Lower leg skin (tissue), 3 donors: ENCODE data around the gene DYNLT1.

Experiments used
- POLR2A ChIP-seq, 2 donors: fragments of 450-650 bp; IDR thresholded peaks; one replicate each; pipeline ENCODE4 v1.6.1; 2016 to 2017; ENCODE audit warnings: antibody characterized with exemption in 2 of 2, mild to moderate bottlenecking in 1 of 2, moderate library complexity in 1 of 2
- TF ChIP-seq, protein P1 (sequence below), 3 donors: fragments of 450-650 bp; IDR thresholded peaks; one replicate each; pipeline ENCODE4 v1.5.1; 2016; ENCODE audit warnings: antibody characterized with exemption in 3 of 3, mild to moderate bottlenecking in 3 of 3, moderate library complexity in 2 of 3

DNA sequence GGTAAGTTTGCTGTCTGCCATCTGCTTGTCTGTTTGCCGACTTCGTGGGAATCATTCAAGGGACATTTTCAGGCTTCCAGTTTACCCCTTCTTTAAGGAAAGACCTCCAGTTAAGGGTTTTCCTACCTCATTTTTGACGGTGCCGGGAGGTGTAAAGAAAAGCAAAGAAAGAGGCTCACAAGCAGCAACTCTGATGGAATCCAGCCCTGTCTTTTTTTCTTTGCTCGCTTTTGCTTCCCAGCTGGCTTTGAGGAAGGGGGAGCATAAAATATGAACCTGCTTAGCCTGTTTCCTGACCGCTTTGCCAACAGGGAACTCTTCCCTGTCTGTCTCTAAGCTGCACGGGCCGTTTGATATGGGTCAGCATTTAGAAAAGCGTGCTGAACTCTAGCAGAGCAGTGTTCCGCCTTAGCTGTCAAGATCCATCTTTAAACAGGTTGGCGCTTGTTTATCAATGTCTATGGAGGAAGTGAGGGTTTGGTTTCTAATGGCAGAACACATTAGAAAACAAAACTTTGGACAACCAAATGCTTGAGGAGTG lies 19.2 kb upstream of the DYNLT1 start:
- TF ChIP-seq, protein P1, sequence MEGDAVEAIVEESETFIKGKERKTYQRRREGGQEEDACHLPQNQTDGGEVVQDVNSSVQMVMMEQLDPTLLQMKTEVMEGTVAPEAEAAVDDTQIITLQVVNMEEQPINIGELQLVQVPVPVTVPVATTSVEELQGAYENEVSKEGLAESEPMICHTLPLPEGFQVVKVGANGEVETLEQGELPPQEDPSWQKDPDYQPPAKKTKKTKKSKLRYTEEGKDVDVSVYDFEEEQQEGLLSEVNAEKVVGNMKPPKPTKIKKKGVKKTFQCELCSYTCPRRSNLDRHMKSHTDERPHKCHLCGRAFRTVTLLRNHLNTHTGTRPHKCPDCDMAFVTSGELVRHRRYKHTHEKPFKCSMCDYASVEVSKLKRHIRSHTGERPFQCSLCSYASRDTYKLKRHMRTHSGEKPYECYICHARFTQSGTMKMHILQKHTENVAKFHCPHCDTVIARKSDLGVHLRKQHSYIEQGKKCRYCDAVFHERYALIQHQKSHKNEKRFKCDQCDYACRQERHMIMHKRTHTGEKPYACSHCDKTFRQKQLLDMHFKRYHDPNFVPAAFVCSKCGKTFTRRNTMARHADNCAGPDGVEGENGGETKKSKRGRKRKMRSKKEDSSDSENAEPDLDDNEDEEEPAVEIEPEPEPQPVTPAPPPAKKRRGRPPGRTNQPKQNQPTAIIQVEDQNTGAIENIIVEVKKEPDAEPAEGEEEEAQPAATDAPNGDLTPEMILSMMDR (IDR thresholded peaks at IDR 0.05), result no peak
- no peak for TF ChIP-seq POLR2A (IDR thresholded peaks at IDR 0.05)
